Thyroid gland (tissue), 4 donors: ENCODE data around the gene DMD.

Source experiments
- POLR2A ChIP-seq, 2 donors: fragments of 450-650 bp; IDR thresholded peaks; one replicate each; pipeline ENCODE4 v1.6.1; 2017; ENCODE audit warnings: antibody characterized with exemption in 2 of 2, mild to moderate bottlenecking in 2 of 2, moderate library complexity in 1 of 2
- TF ChIP-seq, protein P1 (sequence below), 6 experiments: fragments of 200-600 bp in 3 of 6; fragments of 450-650 bp in 3 of 6; sonication (generic) in 3 of 6; IDR thresholded peaks; one replicate each; pipeline ENCODE4 v1.5.1; 2016 to 2019; ENCODE audit warnings: antibody characterized with exemption in 6 of 6, mild to moderate bottlenecking in 2 of 6, inconsistent platforms in 1 of 6, moderate library complexity in 1 of 6

DNA sequence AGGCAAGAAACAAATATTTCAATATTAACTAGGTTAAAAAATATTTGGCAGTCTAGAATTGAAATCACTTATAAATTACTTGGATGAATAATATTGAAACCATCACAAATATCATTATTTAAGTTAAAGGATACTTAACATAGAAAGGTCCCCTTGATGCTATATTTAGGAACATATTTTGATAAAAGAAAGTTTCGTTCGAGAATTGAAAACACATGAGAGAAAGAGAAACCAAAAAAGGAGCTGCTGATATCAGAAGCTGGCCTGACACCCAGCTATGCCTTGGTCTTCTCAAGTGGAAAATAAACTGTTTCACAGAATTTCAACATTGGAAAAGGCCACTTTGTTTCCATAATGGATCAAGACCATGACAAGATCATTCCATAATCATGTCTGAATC is 762.4 kb downstream of the DMD start:
- TF ChIP-seq, protein P1, sequence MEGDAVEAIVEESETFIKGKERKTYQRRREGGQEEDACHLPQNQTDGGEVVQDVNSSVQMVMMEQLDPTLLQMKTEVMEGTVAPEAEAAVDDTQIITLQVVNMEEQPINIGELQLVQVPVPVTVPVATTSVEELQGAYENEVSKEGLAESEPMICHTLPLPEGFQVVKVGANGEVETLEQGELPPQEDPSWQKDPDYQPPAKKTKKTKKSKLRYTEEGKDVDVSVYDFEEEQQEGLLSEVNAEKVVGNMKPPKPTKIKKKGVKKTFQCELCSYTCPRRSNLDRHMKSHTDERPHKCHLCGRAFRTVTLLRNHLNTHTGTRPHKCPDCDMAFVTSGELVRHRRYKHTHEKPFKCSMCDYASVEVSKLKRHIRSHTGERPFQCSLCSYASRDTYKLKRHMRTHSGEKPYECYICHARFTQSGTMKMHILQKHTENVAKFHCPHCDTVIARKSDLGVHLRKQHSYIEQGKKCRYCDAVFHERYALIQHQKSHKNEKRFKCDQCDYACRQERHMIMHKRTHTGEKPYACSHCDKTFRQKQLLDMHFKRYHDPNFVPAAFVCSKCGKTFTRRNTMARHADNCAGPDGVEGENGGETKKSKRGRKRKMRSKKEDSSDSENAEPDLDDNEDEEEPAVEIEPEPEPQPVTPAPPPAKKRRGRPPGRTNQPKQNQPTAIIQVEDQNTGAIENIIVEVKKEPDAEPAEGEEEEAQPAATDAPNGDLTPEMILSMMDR (IDR thresholded peaks at IDR 0.05): no peak
- no peak for TF ChIP-seq POLR2A (IDR thresholded peaks at IDR 0.05)
